Naive thymus-derived CD4-positive, alpha-beta T cell (primary cell): ENCODE results near the gene MSL3B.

Experiments
- ATAC-seq: fragments of 150-1000 bp; cut with Tn5 transposase; 2 replicates; pipeline ENCODE4 v1.10.0; 2021; ENCODE audit warnings: mild to moderate bottlenecking, moderate library complexity
- CTCF ChIA-PET: fragments of 350-600 bp; sonication (Branson Sonifier 250); formaldehyde crosslinking; loops from one replicate; lab custom pipeline; 2021; ENCODE audit warnings: antibody characterized with exemption; lab: Charles Lee
- POLR2A ChIA-PET: fragments of 350-600 bp; sonication (Branson Sonifier 250); formaldehyde crosslinking; loops from one replicate; lab custom pipeline; 2021; ENCODE audit warnings: antibody characterized with exemption, inconsistent platforms; lab: Charles Lee
- DNase-seq, 9 donors: peaks; one replicate each; pipeline versions ENCODE4 v3.0.0 to v3.0.0-alpha.2; 2020 to 2022; ENCODE audit warnings: mixed read lengths in 1 of 9
- H3K27ac ChIP-seq: one replicate; pipeline ENCODE4 v1.7.0; 2013; ENCODE audit warnings: mild to moderate bottlenecking, low read depth, low read length, moderate library complexity
- H3K27me3 ChIP-seq, 2 donors: one replicate each; pipeline ENCODE4 v1.7.0; 2013; ENCODE audit warnings: low read length in 2 of 2, mild to moderate bottlenecking in 2 of 2, moderate library complexity in 2 of 2; ENCODE audit not compliant: control insufficient read depth in 2 of 2, insufficient read depth in 2 of 2
- H3K36me3 ChIP-seq, 3 experiments: 1 replicate in 2 of 3; 2 replicates in 1 of 3; pipeline ENCODE4 v1.7.0; 2013; ENCODE audit warnings: low read length in 3 of 3, mild to moderate bottlenecking in 3 of 3, moderate library complexity in 1 of 3; ENCODE audit not compliant: insufficient read depth in 3 of 3, control insufficient read depth in 2 of 3
- H3K4me1 ChIP-seq, 2 donors: one replicate each; pipeline ENCODE4 v1.7.0; 2013; ENCODE audit warnings: low read length in 2 of 2, mild to moderate bottlenecking in 2 of 2, moderate library complexity in 1 of 2; ENCODE audit not compliant: control insufficient read depth in 2 of 2, insufficient read depth in 2 of 2
- H3K4me3 ChIP-seq: 2 replicates; pipeline ENCODE4 v1.7.0; 2013; ENCODE audit warnings: mild to moderate bottlenecking, low read length
- H3K9me3 ChIP-seq, 3 experiments: 1 replicate in 2 of 3; 2 replicates in 1 of 3; pipeline ENCODE4 v1.7.0; 2013; ENCODE audit warnings: low read length in 3 of 3; ENCODE audit not compliant: control insufficient read depth in 2 of 3
- H3K27ac Mint-ChIP-seq, 9 donors: one replicate each; pipeline ENCODE4 v1.8.0; 2020 to 2022; ENCODE audit warnings: mixed read lengths in 9 of 9, mild to moderate bottlenecking in 8 of 9, moderate library complexity in 5 of 9, inconsistent platforms in 2 of 9
- H3K27me3 Mint-ChIP-seq, 5 donors: one replicate each; pipeline ENCODE4 v1.8.0; 2021 to 2022; ENCODE audit warnings: mixed read lengths in 5 of 5, mild to moderate bottlenecking in 1 of 5
- H3K36me3 Mint-ChIP-seq, 5 donors: one replicate each; pipeline ENCODE4 v1.8.0; 2020 to 2022; ENCODE audit warnings: mixed read lengths in 5 of 5, mild to moderate bottlenecking in 3 of 5, inconsistent platforms in 1 of 5
- H3K4me1 Mint-ChIP-seq, 7 donors: one replicate each; pipeline ENCODE4 v1.8.0; 2020 to 2022; ENCODE audit warnings: mixed read lengths in 7 of 7, mild to moderate bottlenecking in 3 of 7, inconsistent platforms in 1 of 7
- H3K4me3 Mint-ChIP-seq, 10 donors: one replicate each; pipeline ENCODE4 v1.8.0; 2020 to 2022; ENCODE audit warnings: mild to moderate bottlenecking in 10 of 10, mixed read lengths in 10 of 10, moderate library complexity in 6 of 10, inconsistent platforms in 2 of 10
- H3K9me3 Mint-ChIP-seq, 11 donors: one replicate each; pipeline ENCODE4 v1.8.0; 2020 to 2022; ENCODE audit warnings: mixed read lengths in 11 of 11, mild to moderate bottlenecking in 4 of 11, inconsistent platforms in 1 of 11, moderate library complexity in 1 of 11
- intact Hi-C, 2 donors: fragments of 100-400 bp; cut with micrococcal nuclease; formaldehyde crosslinking; loops; one replicate each; pipeline ENCODE4 v1.15.1; 2023

MSL3B gene

DNA sequence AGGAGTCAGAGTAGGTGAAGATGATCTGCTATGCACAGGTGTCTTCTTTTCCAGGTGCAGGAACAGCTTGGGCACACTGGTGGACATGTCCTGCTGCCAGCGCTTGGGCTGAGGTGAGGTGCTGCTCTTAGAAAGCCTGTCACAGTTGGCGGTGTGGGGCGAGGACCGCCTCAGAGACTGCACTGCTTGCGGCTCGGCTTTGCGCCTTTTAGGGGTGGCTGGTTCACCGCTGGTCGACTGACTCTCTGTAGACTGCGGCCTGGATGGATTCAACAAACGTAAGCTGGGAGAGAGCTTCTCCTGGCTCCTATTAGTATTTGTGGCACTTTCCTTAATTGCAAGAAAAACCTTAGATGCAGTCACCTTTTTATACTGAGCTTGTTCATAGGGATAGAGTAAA is 1.7 kb downstream of the MSL3B start:
- intact Hi-C loops: no loop called here
- H3K36me3 Mint-ChIP-seq: peaks cover 5 to 36% (median 18%) of the 10 kb centered on the region in 5 donors
- H3K27ac ChIP-seq: no peak overlapping the region
- no peaks in the 10 kb centered on the region for H3K4me1 ChIP-seq
- H3K27me3 Mint-ChIP-seq: peaks cover 18 to 28% (median 21%) of the 10 kb centered on the region in 5 donors
- no peak for ATAC-seq
- peaks cover 3 to 29% (median 8%) of the 10 kb centered on the region in 7 donors for H3K4me1 Mint-ChIP-seq
- H3K4me3 ChIP-seq: no peak overlapping the region
- no peaks in the 10 kb centered on the region for H3K36me3 ChIP-seq
- ChIA-PET POLR2A (no interaction called here), CTCF (no interaction called here)
- peaks cover 4 to 63% (median 14%) of the 10 kb centered on the region in 11 donors for H3K9me3 Mint-ChIP-seq
- no peak overlapping the region for H3K27ac Mint-ChIP-seq
- peaks cover 0 to 4% (median 0%) of the 10 kb centered on the region in 3 experiments for H3K9me3 ChIP-seq
- DNase-seq: no peak
- peak overlapping the region in 2 of 10 donors; percentile 25 to 39 for H3K4me3 Mint-ChIP-seq
- no peaks in the 10 kb centered on the region for H3K27me3 ChIP-seq

GRCh38 chr2:233865838-233866237 is 2.3 kb downstream of the MSL3B start:
- no peak for DNase-seq
- peaks cover 15 to 27% (median 16%) of the 10 kb centered on the region in 5 donors for H3K27me3 Mint-ChIP-seq
- peaks cover 3 to 29% (median 8%) of the 10 kb centered on the region in 7 donors for H3K4me1 Mint-ChIP-seq
- H3K36me3 Mint-ChIP-seq: peaks cover 5 to 36% (median 18%) of the 10 kb centered on the region in 5 donors
- intact Hi-C loops: no loop called here
- Histone ChIP-seq H3K4me3 (no peak overlapping the region), H3K9me3 (peaks cover 0 to 4% (median 0%) of the 10 kb centered on the region in 3 experiments), H3K27ac (no peak overlapping the region), H3K4me1 (no peaks in the 10 kb centered on the region), H3K27me3 (no peaks in the 10 kb centered on the region), H3K36me3 (no peaks in the 10 kb centered on the region)
- no peak for ATAC-seq
- CTCF ChIA-PET: no interaction called here
- POLR2A ChIA-PET: no interaction called here
- peak overlapping the region in 2 of 10 donors; percentile 6 to 29 for H3K4me3 Mint-ChIP-seq
- no peak overlapping the region for H3K27ac Mint-ChIP-seq
- H3K9me3 Mint-ChIP-seq: peaks cover 4 to 58% (median 14%) of the 10 kb centered on the region in 11 donors

GRCh38 chr2:233862261-233862768 is 5.9 kb downstream of the MSL3B start:
- intact Hi-C loops: no loop called here
- no peaks in the 10 kb centered on the region for H3K36me3 ChIP-seq
- H3K27ac ChIP-seq: no peak overlapping the region
- no peak overlapping the region for H3K4me3 ChIP-seq
- H3K4me1 Mint-ChIP-seq: peaks cover 0 to 31% (median 5%) of the 10 kb centered on the region in 7 donors
- ChIA-PET POLR2A (no interaction called here), CTCF (no interaction called here)
- H3K4me1 ChIP-seq: no peaks in the 10 kb centered on the region
- no peaks in the 10 kb centered on the region for H3K9me3 ChIP-seq
- H3K4me3 Mint-ChIP-seq: no peak overlapping the region
- peaks cover 0 to 12% (median 5%) of the 10 kb centered on the region in 5 donors for H3K27me3 Mint-ChIP-seq
- peaks cover 0 to 28% (median 11%) of the 10 kb centered on the region in 5 donors for H3K36me3 Mint-ChIP-seq
- H3K27me3 ChIP-seq: no peaks in the 10 kb centered on the region
- H3K9me3 Mint-ChIP-seq: peaks cover 0 to 32% (median 2%) of the 10 kb centered on the region in 11 donors
- ATAC-seq: no peak
- no peak overlapping the region for H3K27ac Mint-ChIP-seq
- DNase-seq: no peak

GRCh38 chr2:233858331-233858730 is 9.9 kb downstream of the MSL3B start:
- ATAC-seq (no peak), DNase-seq (no peak)
- Mint-ChIP-seq H3K27ac (no peak overlapping the region), H3K27me3 (peaks cover 3 to 18% (median 6%) of the 10 kb centered on the region in 5 donors), H3K4me1 (peaks cover 12 to 33% (median 18%) of the 10 kb centered on the region in 7 donors), H3K9me3 (peaks cover 0 to 9% (median 2%) of the 10 kb centered on the region in 11 donors), H3K36me3 (peaks cover 0 to 13% (median 0%) of the 10 kb centered on the region in 5 donors), H3K4me3 (no peak overlapping the region)
- ChIA-PET POLR2A (no interaction called here), CTCF (interaction anchor here (0.7 kb wide), 1 partner anchor 10 kb away, joined by 4 read pairs; the partner anchor contains the start of gene MSL3B)
- intact Hi-C loops: loop anchor here (2.0 to 10.0 kb wide), 6 partner anchors 244 to 686 kb away; no protein-coding TSS in a partner anchor
- no peak overlapping the region for H3K4me3 ChIP-seq
- no peak overlapping the region for H3K27ac ChIP-seq
- peaks cover 0 to 5% of the 10 kb centered on the region in 2 donors for H3K4me1 ChIP-seq
- H3K36me3 ChIP-seq: no peaks in the 10 kb centered on the region
- H3K27me3 ChIP-seq: no peaks in the 10 kb centered on the region
- no peaks in the 10 kb centered on the region for H3K9me3 ChIP-seq

DNA sequence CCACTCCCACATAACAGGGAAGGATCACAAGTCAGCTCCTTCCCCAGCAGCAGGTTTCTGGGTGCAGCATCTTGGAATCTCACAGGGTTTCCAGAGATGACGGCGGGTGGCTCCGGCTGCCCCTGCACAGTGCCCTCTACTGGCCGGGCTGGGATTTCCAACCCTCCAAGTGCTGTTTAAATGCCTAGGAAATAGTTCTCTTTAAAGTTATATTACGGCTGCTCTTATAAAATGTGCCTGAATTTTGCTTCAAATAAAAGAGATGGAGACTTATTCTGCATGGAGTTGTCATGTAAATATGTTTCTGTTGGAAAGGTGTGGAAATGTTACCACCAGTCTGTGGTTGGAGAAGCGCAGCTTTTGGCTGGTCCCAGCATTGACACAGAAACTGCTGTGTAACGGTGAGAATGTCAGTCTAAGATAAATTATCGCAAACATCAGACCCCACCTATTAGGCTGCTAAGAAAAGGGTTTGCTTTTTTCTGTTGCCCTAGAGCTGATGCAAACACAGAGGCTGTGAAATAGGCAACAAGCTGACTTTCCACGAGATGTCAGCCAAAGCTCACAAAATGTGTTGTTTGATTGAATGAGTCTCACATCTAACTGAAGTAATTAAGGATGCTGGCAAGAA is 10.6 kb downstream of the MSL3B start:
- DNase-seq (peak in 8 of 9 donors; percentile 18 to 69 (median 32)), ATAC-seq (peak; percentile 49)
- peak overlapping the region in 1 of 9 donors; percentile 43 for H3K27ac Mint-ChIP-seq
- H3K27me3 Mint-ChIP-seq: peaks cover 3 to 14% (median 6%) of the 10 kb centered on the region in 5 donors
- H3K4me1 Mint-ChIP-seq: peaks cover 12 to 40% (median 18%) of the 10 kb centered on the region in 7 donors
- no peaks in the 10 kb centered on the region for H3K36me3 ChIP-seq
- H3K9me3 Mint-ChIP-seq: peaks cover 0 to 9% (median 0%) of the 10 kb centered on the region in 11 donors
- H3K4me3 Mint-ChIP-seq: peak overlapping the region in 2 of 10 donors; percentile 22 to 30
- CTCF ChIA-PET: interaction anchor here (0.7 kb wide), 1 partner anchor 11 kb away, joined by 4 read pairs; the partner anchor contains the start of gene MSL3B
- intact Hi-C loops: loop anchor here (2.0 to 10.0 kb wide), 6 partner anchors 245 to 687 kb away; no protein-coding TSS in a partner anchor
- no peak overlapping the region for H3K4me3 ChIP-seq
- POLR2A ChIA-PET: no interaction called here
- no peaks in the 10 kb centered on the region for H3K27me3 ChIP-seq
- no peak overlapping the region for H3K27ac ChIP-seq
- H3K36me3 Mint-ChIP-seq: peaks cover 0 to 13% (median 0%) of the 10 kb centered on the region in 5 donors
- peaks cover 0 to 6% of the 10 kb centered on the region in 2 donors for H3K4me1 ChIP-seq
- no peaks in the 10 kb centered on the region for H3K9me3 ChIP-seq

DNA sequence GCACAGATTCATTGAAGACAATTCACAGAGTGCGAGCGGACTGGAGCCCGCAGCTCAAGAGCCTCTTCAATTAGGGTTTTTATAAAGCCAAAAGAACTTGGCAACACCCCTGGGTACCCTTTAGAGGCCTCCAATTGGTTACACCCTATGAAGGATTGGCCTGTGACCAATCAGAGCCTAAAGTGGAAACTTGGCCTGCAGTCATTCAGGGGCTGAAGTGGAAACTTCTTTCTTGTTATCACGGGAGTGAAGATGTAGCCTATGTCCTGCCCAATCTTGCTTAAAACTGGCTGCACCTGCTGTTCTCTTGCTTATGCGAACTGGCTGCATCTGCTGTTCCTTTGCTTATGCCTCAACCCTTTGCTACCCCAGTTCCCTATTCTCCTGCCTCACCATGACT is 12.0 kb downstream of the MSL3B start:
- POLR2A ChIA-PET: no interaction called here

More for the DNA sequence above, 12.0 kb downstream of the MSL3B start:
- H3K36me3 Mint-ChIP-seq: peaks cover 0 to 13% (median 0%) of the 10 kb centered on the region in 5 donors
- H3K36me3 ChIP-seq: no peaks in the 10 kb centered on the region
- peak overlapping the region in 5 of 10 donors; percentile 2 to 65 (median 26) for H3K4me3 Mint-ChIP-seq
- H3K9me3 ChIP-seq: no peaks in the 10 kb centered on the region
- peaks cover 0 to 6% of the 10 kb centered on the region in 2 donors for H3K4me1 ChIP-seq
- H3K27ac Mint-ChIP-seq: peak overlapping the region in 1 of 9 donors; percentile 78
- peaks cover 2 to 9% (median 6%) of the 10 kb centered on the region in 5 donors for H3K27me3 Mint-ChIP-seq
- ATAC-seq (no peak), DNase-seq (no peak)
- intact Hi-C loops: loop anchor here (5.0 to 10.0 kb wide), 5 partner anchors 246 to 689 kb away; no protein-coding TSS in a partner anchor
- H3K27me3 ChIP-seq: no peaks in the 10 kb centered on the region
- CTCF ChIA-PET: no interaction called here
- H3K9me3 Mint-ChIP-seq: no peaks in the 10 kb centered on the region
- no peak overlapping the region for H3K27ac ChIP-seq
- H3K4me3 ChIP-seq: no peak overlapping the region
- H3K4me1 Mint-ChIP-seq: peaks cover 12 to 55% (median 18%) of the 10 kb centered on the region in 7 donors
